Measurements from ENCODE around the gene ARID3C.

The ARID3C gene

GRCh38 chr9:34627716-34628655 is 880 bp downstream of the ARID3C start:
- no peak for FAIRE-seq

DNA sequence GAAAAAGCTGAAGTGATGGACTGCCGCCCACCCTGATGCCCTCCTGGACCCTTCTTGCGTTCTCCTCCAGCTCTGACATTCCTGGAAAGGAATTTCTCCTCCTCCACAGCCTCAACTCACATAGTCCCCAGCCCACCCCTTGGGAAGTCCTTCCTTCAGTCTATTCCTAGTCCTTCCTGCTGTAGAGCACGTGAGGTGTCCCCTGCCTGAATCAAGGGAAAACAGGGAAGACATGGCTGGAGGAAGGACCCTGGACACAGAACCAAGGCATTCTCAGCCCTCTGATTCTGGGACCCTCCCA is 3.7 kb downstream of the ARID3C start:
- FAIRE-seq = no peak

DNA sequence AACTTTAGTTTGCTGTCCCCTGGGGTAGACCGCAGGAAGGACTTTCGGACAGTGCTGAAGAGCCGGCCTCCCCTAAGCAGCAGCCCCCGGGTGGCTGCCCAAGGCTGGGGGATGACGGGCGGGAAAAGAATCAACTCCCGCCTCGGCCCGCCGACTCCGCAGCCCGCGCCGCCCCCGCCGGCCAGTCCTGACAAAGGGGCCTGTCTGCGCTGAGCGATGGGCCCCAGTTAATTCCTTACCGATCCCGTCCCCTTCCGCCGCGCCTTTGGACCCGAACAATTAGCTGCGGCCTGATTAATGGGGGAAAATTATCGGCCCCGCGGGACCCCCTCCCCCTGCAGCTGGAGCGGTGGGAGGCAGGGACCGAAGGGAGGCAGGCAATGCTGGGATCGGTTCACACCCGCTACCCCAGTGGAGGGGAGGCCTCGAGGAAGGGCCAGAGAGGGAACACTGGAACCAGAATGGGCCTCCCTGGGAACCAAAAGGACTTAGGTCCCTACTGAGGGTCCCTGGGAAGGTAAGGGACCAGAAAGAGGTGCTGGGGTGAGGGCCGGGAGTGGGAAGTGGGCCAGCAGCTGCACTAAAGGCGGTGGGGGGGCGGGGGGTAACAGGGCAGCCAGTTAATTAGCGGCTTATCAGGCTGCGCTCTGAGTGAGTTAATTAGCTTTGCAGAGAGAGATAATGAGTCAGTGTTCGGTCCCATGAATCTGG is 4.2 kb downstream of the ARID3C start:
- no peak for FAIRE-seq

DNA sequence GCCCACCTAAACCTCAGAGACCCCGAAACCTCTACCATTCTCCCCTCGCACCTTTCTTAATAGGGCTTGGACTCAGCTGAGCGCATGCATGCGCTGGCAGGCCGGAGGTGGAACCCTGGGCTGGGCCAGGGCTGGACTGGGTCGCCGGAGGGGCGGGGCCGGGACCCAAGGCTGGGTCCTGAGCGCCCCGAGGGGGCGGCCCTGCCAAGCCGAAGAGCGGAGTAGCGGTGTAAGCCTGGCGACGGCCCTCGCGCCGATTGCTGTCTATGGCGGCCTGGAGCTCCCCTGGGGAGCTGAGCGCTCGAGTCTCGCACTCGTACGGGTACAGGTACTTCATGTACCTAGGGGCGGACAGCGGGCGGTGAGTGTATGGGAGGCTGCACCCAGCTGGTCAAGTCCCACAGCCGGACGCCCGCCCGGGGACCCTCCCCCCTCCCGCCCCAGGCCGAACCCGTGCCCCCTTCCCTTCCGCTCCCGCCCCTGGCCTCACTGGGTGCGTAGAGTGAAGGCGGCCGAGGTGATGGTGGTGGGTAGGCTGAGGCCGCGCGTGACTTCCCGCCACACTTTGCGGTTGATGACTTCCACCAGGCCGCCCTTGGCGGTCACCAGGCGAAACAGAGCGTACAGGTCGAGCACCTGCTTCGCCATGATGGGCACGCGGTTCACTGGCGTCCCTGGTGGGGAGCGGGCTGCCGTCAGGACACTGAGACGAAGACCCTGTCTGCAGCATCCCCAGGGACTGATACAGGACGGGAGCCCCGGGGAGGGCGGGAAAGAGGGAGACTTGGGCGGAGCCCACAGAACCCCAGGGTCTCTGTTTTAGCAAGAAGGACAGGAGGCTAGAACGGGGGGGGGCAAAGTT is 5.3 kb downstream of the ARID3C start:
- FAIRE-seq = no peak

DNA sequence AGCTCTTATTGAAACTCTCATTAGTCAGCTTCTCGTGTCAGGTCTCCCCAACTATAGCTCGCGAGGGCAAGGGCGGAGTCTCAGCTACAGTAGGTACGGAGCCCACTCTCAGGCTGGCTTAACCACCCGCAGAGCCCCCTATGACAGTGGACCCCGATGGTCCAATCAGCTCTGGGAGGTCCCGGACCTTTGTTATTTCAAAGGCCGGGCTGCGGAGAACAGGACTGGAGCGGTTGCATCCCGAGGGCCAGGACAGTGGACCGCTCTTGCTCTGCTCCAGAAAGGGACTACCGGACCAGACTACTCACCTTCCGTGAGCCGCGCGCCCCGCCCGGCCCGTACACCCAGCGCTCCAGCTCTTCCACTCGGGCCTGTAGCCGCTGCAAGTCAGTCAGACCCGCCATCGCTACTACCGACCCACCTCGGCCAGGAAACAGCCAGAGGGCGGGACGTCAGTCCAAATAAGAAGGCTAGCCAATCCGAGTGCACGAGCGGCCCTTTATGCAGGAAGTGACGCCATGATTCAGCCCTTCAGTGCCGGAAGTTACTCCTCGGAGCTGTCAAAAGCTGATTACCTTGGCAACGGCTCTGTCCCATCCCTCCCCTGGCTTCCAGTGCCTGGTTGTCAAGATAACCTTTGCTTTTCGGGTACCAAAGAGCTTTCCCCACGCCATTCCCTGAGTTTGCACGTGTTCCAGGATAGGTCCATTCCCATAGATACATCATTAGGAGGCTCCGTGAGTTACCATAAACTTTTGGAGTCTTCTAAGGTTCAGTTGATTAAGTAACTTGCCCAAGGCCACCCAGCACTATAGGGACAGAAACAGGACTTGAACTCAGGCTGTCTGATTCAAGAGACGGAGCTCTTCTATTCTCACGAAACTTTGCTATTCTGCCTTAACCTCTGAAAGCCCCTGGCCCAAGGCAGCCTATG is 8.5 kb downstream of the ARID3C start, which contains the start of gene DCTN3:
DCTN3 (minus strand) TSS at position 435 of the 934 bp plus-strand sequence; CDS start at position 404, 31 bp downstream.
- FAIRE-seq = peak; percentile 94

DNA sequence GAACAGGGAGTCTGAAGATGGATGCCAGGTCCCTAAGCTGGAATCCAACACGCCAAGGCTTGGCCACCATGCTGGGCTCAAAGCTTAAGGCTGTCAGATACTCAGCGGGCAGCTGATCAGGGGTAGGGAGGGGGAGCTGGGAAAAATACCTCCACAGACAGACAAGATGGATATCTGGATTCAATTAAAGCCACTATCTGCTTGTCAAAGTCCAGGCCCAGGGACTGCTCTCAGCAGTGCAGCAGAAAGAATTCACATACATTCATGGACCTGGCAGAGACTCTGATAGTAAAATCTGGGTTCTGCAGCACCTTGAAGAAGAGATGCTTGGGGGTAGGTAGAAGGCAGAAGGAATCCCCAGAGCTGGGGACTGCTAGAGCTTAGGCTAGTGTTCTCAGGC is 13.7 kb downstream of the ARID3C start:
- FAIRE-seq = no peak

- no peak for FAIRE-seq
These were observed 16.0 kb downstream of the ARID3C start for GRCh38 chr9:34612788-34613390.

DNA sequence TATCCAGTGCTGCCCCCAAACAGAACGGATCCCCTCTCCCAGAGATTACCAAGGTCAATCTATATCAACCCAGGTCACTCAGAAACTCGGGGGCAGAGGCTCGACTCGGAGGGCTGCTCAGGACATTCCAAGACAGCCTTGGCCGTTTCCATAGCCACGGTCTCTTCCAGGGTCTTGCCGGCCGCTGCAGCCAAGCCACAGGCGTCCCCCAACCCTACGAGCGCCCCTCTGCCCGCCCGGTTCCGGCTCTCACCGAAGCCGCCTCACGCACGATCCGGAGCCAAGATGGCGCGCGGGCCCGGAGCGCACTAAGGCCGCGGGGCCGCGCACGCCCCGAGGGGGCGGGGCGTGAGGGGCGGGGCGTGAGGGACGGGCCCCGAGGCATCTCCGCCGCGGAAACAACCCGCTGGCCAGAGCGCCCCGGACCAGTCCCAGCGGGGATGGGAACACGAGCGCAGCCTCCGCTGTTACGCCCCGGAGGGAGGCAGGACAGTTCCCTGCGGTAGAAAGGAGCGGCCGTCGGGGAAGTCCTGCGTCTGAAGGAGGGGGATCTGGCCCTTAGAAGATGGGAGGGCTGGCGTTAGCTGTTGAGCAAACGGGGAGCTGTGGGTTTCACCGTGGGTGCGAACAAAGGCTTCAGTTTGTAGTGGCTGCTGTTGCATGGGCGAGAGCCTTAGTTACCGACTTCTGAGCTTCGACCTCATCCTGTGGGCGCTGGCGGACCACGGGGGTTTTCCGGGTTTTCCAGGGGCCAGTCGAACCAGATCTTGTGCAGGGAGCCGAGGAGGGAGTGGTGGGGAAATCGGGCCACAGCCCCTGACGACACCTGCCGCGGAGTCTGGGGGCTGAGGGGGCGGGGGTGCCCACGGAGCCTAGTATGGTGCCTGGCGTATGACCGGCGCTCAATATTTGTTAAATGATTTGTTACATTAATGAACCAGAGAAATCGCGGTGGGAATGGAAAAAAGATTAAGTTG is 16.8 kb downstream of the ARID3C start, which contains the start of gene RPP25L:
RPP25L (minus strand) TSS at position 287 of the 977 bp plus-strand sequence. CDS start 801 bp downstream, outside the sequence.
- no peak for FAIRE-seq

- FAIRE-seq = no peak
These were observed 17.5 kb downstream of the ARID3C start for GRCh38 chr9:34611251-34611810.

- no peak for FAIRE-seq
These were observed 18.2 kb downstream of the ARID3C start for GRCh38 chr9:34610434-34611206.

DNA sequence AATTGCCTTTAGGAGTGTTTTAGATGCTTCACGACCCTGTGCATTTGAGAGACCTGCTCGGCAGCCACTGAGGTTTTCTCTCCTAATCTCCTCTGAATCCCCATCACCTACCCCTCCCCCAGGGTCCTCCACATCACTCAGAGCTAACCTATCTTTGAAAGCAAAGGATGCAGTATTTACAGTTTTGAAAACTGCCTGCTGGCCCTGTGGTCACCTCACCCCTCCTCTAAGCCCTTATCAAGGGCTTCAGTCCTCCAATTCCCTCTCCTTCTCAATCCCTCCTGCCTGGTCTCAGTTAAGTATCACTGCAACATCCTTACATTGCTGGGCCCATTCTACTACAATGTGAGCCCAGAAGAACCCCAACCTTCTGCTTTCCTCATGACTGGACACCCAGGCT is 21.5 kb downstream of the ARID3C start:
- FAIRE-seq = no peak

- FAIRE-seq = no peak
These were observed 22.0 kb downstream of the ARID3C start for GRCh38 chr9:34606905-34607304.

- FAIRE-seq = no peak
These were observed 22.7 kb downstream of the ARID3C start for GRCh38 chr9:34606190-34606589.

- peak; percentile 54 for FAIRE-seq
These were observed 25.1 kb downstream of the ARID3C start for GRCh38 chr9:34603610-34604231.

GRCh38 chr9:34601937-34602573 is 26.8 kb downstream of the ARID3C start:
- FAIRE-seq = no peak

GRCh38 chr9:34600908-34601307 is 28.0 kb downstream of the ARID3C start:
- FAIRE-seq = no peak

DNA sequence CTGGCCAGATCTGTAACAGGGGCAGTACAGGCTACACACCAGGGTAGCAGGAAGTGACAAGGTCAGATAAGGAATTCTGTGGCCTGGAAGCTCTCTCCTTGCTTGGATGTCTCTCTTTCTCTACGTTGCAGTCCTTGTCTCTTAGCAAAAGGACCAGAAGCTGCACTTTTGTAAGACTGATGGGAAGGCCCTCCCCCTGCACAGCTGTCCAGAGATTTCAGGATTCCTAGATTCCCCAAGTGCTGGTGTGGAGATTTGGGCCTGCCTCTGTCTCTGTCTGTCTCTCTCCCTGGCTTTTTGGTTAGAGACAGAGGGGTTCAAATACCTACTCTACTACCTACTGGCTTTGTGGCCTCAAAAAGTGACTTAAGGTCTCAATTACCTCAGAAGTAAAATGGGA is 29.3 kb downstream of the ARID3C start:
- no peak for FAIRE-seq

GRCh38 chr9:34594177-34594576 is 34.7 kb downstream of the ARID3C start:
- no peak for FAIRE-seq

All from endometrium (tissue), 2 donors.